Right hindlimb (tissue), 1 donor: ENCODE data around the gene METTL25B.

Source experiments
- DNase-seq: peaks from one replicate; pipeline ENCODE4 v3.0.0-alpha.2; 2018

The METTL25B gene

DNA sequence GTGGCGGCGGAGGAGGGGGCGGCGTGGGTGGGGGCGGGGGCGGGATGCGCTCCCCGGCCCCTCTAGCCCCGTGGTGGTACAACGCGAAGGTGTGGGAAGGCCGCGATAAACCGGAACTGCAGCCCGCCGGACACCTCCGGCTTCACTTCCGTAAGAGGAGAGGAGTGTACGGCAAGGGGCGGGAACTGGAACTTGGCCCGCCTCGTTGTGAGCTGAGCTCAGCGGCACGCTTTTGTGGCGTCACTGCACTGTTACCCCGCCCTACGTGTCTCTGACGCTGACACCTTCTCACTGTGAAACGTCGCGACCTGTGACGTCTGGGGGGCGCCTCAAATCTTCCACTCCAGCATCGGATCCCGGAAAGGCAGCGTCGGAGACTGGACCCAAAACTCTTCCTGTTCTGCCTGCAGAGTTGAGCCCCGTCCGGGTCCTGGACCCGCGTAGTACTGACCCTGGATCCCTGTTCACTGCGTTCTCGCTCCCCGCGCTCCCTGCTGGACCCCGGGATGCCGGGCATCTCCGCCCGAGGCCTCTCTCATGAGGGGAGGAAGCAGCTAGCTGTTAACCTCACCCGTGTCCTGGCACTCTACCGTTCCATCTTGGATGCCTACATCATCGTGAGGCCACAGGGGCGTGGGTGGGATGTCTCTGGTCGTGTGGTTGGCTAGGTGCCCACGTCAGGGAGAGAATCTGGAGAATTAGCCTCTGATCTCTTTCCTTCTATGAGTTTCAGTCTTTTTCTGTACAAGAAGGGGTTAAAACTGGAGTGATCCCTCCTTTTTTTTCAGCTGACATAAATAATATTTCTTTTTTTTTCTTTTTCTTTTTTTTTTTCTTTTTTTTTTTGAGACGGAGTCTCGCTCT, 562 bp downstream of the METTL25B start, which contains the start of gene ISG20L2:
Gene ISG20L2, minus strand, starts transcription at position 168 of the 864 bp plus-strand sequence. CDS start 1,114 bp downstream, outside the sequence.
- DNase-seq, result peak; percentile 97

DNA sequence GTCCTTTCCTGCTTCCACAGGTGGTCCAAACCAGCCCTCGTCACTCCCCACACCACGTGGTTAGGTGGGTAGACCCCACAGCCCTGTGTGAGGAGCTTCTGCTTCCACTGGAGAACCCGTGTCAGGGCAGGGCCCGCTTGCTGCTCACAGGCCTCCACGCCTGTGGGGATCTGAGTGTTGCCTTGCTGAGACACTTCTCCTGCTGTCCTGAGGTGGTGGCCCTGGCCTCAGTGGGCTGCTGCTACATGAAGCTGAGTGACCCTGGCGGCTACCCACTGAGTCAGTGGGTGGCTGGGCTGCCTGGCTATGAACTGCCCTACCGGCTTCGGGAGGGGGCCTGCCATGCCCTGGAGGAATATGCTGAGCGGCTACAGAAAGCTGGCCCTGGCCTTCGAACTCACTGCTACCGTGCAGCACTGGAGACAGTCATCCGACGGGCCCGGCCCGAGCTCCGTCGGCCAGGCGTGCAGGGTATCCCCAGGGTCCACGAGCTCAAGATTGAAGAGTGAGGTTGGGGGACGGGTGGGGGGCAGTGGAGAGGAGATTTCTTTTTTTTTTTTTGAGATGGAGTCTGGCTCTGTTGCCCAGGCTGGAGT, 5.8 kb downstream of the METTL25B start:
- DNase-seq, result no peak

DNA sequence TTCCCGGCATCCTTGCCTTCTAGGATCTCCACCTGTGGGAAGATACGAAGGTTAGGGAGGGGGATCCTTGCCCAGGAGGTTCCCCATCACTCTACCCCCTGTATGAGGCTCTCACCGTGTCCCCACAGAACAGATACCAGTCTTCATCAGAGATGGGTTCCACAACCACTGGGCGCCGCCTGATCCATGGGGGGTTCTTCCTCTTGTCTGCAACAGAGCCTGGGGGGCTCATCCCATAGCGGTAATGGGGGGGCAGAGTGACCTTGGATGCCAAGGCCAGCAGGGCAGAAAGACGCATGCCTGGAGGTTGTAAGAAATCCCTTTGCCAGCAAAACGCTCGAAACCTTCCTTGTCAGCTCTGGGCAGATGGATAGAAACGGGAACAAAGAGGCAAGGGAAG, 10.1 kb downstream of the METTL25B start:
- DNase-seq, result no peak

DNA sequence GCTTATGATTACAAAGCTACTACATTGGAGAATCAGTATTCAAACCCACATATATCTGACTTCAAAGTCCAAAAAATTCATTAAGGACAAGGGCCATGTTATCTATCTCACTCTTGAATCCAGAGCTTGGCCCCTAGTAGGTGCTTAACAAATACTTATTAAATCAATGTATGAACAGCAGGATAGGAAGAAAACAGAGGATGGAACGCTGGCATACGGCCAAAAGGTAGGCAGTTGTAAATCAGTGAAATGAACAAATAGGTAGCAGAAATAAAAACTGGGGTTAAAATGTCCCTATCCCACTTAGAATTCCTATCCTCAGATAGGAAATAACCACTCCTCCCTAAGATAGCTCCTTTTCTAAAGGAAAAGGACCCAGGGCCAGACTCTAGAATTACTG, 10.6 kb downstream of the METTL25B start:
- no peak for DNase-seq

DNA sequence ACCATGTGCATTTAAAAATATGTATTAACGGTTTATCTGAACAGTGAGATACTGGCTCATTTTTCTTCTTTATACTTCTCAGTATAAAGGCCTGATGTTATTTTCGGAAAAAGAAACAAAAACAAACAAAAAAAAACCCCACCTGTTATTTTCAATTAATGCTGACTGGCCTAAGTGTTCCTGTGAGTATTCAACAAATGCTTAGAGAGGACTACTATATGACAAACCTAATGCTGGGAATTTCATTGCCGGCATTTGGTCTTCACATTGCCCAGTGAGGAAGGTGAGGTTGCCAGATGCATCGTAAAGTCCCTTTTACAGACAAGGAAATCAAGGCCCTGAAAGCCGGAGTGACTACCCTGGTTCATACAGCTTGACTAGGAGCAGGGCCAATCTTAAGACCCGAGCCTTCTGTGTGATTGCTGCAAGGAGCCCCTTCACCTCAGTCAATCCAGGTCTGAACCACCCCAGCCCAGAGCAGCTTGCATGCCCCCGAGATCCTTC, 12.0 kb downstream of the METTL25B start:
- no peak for DNase-seq

DNA sequence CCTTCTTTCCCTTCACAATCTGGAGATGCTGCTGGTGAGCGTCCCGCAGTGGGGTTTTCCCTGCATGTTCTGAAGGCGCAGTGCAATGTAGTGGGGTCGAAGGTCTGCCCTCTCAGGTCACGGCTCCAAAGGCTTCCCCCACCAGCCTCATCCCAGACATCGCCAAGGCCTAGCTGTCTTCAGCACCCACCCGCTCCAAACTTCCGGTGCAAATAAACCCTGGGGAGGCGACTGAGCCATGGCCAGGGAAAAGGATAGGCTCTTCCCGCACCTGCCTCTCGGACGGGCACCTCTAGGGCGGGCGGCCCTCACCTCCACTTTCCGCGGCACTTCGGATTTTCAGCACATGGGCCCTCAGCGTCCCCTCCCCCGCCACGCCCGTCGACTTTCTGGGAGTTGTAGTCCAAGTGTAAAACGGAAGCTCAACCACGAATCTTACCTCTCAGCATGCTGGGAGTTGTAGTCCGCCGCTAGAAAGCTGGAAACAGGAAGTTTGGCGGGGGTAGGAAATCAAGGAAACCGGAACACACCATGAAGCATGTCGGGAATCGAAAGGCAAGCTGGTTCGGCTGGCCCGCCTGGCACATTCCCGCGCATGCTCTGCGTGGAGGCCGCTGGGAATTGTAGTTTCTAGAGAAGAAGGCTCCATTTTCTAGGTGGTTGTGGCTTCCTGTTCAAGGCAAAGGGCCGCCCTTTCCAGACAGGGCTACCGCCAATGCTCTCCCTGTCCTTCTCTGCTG, 12.6 kb downstream of the METTL25B start, which contains the start of gene MRPL24:
Gene MRPL24, minus strand, starts transcription at position 348 of the 740 bp plus-strand sequence. CDS start 2,384 bp downstream, outside the sequence.
- DNase-seq, result peak; percentile 99

DNA sequence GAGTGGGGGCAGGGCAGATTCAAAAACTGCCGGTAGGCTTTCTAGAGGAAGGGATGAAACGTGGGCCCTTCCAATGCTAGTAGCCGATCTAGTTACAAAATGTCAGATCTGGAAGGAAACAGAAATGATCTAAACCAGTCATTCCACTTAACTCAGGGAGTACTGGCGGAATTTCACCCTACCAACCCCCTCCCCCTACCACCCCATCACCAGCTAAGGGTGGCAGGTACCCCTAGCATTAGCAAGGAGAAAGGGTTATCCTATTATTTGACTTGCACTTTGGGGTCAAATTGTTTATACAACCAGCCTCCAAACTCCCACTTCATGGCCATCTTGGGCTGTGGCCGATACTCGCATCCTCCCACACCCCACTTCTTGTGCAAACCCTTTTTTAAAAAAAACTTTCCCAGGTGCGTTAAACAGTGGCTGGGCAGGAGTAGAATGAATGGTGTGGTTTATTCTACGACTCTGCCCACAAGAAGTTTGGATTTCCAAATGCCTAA, 13.3 kb downstream of the METTL25B start:
- DNase-seq, result no peak

DNA sequence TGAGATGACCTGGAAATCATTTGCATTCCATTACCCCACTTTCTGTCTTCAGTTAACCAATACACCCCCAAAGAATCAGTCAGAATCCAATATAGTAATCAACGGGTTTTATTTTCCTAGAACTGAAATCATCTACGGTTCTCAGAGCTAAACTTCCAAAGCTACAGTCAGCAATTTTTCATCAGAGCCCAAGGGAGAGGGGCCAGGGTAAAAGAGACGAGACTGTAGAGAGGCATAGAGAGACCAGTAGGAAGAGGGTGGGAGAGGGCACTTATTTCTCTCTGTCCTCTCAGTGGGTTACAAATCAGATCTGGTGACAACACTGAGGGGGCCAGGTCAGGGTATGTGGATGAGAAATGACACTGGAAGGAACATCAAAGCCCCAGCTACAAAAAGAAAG, 13.7 kb downstream of the METTL25B start:
- no peak for DNase-seq

DNA sequence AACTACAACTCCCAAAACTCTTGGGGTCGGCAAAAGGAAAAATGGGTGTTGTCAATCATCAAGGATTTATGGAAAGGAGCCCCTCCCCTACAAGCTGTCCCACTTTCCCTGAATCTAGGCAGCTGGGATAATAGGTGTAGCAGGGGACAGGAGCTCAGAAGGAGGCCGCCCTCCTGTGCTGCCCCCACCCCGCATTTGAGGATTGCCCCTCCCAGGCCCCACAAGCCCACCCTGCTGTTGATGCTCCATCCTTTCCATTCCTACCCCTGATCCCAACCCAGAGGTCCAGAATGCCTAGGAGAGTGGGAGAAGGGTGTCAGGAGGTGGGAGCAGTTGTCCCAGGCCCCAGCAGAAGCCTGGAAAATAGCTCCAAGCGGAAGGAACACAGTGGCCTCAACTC, 14.5 kb downstream of the METTL25B start:
- DNase-seq, result no peak

DNA sequence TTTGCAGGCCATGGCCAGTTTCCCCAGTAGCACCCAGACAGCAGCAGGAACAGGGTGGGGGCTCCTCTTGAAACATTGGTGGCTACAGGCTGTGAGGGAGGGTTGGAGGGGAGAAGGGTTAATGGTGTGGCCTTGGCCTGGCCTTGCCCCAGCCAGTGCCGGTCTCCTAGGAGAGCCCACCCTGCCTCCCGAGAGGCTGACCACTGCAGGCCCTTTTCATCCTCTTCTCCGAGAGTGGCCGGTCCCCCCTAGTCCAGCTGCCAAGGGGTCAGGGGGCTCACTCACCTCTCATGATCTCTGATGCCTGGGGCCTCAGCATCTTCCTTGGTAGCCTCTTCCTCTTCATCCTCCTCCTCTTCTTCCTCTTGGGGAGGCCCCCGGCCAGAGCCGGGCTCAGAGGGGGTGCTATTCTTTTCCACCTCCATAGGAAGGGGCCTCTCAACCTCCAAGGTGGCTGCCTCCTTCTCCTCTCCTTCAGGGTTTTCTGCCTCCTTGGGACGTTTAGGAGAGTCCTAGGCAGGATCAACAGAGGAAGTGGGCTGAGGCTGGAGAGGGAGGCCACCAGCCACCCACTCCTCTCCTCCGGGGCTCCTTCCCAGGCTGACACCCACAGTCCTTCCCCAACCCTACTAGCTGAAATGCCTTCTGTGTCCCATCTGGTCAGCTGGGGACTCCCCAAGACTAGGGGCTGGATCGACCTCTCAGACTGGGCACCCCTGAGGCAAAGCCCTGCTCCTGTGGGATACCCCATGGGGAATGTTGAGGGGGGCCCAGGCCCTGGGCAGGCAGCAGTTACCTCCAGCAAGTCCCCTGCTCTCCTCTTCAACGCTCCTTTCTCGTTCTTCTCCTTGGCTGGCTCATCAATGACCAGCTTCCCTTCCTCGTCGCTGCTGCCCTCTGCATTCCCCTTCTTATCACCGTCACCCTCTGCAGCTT, 15.4 kb downstream of the METTL25B start:
- DNase-seq, result no peak

DNA sequence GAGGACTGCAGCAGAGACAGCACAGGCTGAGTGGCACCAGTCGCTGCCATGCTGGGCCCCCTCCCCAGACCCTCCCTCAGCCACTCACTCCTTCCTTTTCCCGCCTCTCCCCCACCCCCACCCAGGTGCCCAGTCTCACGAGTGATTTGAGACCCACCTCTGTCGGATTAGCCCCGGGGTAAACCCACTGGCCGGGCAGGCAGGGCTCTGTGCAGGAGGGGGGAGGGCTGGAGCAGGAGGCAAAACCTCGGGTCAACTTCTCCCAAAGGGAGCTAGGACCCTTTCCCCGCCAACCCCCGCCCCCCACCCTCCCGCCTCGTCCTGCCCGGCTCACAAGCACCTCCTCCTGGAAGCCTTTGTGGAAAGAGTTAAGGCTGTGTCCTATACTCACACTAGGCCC, 16.1 kb downstream of the METTL25B start:
- no peak for DNase-seq

DNA sequence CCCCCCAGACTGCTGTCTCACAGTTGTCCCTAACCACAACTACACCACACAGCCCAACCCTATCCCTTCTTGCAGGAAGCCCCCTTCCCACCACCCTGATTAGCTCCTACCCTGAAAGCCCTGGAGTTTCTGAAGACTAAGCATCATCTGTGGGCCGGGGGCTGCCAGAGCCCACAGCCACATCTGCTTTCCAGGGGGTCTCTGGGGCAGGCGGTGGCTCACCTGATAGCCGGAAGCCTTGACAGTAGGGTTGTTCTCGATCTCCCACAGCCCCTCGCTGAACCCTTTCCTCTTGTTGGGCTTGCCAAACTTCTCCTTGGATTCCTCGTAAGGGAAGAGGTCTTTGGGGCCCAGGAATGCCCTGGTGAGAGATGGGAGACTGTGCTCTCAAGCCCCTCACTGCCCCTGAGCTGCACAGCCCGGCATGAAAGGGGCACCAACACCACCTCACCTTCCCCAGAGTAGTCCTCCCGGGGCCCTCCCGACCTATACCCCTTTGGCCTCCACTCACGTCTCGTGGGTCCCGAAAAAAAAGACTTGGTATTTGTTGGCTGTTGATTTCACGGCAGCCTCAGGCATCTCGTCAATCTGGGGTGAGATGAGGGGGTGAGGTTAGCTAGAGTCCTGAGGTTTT, 16.6 kb downstream of the METTL25B start:
- no peak for DNase-seq

DNA sequence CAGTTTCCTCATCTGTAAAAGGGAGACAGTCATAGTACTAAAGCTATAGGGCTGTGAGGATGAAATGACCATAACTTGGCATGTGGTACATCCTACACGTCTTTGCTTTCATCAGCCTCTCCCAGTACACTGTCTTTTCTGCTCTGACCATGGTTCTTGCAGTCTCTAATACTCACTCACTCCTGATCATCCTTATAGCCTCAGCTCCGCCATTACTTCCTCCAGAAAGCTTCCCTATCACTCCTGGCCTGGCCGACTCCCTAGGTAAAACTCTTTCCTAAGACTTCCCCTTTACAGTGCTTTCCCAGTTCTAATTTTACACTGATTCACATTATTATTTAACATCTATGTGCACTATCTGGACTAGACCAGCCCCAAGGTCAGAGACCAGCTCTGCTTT, 17.6 kb downstream of the METTL25B start:
- no peak for DNase-seq

DNA sequence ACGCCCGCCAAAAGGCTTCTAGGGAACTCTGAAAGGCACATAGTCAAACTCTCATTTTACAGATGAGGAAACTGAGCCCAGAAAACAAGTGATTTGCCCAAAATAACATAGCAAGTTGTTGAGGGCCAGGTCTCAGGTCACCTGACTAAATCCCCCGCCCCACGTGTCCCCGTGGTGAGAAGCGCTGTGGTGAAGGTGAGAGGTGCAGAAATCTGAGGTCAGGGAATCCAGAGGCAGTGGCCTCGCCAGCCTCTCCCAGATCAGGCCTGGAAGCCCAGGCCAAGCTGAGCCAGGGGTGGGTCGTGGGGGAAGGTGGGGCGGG, 18.1 kb downstream of the METTL25B start:
- DNase-seq, result no peak

DNA sequence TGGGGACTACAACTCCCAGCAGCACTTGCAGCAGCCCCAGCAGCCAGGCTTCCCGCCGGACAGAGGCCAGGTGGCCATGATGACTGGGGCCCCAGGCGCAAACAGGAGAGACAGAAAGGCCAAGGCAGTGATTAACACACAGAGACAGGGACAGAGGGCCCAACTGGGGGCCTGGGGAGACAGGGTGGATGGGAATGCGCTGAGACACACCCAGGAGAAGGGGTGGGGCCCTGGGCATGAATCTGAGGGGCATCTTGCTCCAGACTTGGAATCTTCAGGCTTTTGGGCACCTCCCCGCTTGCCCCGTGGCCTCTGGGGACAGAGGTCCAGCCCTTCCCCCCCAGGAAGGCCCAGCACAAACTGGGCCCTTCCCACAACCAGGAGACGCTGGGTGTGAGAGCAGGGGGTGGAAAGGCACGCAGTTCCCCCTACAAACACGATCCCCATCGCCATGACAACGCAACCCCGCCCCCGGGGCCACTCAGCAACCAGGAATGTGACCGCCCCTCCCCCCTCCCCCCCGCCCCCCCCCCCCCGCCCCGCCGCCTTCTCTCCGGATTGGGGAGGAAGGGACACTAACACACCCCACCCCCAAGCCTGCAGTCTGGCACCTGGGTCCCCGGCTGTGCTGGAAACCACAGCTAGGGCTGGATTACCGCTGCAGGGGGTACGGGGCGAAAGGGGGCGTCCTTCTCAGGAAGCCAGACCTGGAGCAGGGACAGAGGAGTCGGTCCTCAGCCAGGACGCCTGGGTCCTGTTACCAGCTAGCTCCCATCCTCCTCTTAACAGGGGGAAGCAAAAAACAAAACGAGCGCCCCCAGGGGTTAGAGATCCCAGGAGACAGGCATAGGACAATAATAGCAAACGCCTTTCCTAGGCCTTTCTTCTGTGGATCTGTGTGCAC, 18.7 kb downstream of the METTL25B start:
- peak; percentile 96 for DNase-seq

DNA sequence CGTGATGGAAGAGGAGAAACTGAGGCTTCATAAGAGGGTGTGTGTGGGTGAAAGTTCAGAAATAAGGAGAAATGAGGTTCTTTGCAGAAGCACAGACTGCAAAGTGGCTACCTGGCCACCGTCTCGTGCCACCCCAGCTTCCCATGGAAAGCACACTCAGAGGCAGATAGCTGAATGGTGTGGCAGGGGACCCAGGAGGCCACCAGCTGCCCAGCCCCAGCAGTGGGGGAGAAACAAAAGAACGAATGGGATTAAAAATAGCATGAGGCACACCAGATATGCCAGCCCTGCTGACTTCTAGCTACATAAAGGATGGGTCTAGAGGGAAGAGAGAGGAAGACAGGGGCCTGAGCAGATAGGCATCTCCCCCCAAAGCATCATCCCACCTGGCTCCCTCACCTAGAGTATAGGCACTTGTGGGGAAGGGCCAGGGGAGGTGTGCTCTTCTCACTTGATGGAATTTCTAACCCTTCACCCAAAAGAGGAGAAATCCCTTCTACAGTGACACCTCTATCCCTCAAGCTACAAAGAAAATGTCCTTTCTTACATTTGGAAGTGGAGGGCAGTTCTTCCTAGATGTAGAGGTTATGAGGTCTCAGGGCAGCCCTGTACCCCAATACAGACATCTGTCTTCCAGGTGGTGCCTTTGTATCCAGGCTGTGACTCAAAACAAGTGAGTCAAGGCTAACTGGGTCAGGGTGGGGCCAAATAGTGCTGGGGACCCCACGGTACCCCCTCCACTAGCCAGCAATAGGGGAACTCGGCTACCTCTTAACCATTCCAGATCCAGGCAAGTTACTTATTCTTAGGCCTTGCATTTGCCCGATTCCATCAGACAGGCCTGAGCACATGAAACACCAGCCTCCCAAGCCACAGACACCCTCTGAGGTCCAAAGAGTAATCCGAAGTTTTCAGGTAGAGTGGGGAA, 19.7 kb downstream of the METTL25B start:
- DNase-seq, result peak; percentile 38

DNA sequence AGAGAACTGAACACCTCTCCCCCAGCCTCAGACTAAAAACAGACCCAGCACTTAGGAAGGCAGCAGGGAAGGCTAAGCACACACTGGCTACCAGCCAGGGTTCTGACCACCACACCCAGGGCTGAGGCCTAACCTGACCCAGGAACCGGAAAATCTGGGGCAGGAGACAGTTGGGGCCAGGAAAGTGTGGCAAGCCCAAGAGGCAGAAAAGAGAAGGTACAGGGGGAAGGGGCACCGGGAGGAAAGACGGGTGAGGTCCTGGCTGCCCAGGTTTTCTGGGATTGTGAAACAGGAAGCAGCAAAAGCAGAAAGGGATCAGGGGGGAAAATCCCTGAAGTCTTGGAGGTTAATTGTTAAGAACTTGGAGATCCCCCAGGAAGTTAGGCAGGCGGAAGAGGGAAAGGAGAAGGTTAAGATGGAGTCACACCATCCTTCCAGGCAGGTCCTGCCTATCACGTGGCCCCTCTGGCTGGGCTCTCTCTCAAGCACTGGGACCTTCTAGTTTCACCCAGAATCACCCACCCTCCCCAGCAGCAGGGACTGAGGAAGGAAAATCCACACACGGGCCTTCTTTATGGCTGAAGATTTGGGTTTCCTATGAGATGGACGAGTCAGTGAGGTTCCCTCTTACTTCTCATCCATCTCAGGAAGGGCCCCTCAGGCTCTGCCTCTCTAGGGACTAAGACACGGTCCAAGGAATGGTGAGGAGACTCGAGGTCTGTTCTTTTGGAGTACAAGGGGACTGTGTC, 20.6 kb downstream of the METTL25B start:
- DNase-seq, result peak; percentile 60

DNA sequence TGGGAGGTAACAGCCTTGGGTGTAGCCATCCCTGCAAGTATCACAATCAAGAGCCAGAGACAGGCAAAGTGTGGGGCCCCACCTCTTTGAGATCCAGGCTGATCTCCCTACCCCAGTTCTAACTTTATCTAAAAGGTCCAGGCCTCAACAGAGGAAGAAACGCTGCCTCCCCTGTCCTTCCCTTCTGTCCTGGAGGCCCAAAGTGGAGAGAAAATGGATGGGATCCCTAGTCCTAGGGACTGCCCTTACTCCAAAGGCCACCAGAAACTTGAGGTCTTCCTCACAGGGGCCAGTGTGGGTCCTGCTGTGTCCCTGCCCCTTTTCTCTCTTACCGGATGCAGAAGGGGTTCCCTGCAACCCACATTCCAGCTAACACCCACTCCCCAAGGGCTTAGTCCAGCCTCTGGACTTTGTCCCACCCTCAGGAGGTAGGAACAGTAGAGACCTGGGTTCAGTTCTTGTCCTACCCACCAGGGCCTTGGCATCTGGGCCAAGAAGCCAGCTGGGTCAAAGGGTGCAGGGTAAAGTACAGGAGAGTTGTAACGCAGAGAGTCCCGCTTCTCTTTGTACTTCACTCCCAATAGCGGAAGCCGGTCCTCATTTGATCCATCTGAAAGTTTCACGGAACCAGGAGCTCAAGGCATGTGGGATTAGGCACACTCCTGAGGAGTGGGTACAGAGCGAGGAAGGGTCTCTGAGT, 21.3 kb downstream of the METTL25B start:
- no peak for DNase-seq
